Measurements from ENCODE around the gene ATG5. TPM values are rescaled to one million over a fixed set of nuclear protein-coding genes. Genes with fewer than 3 reads are reported as not detected.

ATG5 gene
- polyA plus RNA-seq, 1 experiment, result 53.9 TPM

DNA sequence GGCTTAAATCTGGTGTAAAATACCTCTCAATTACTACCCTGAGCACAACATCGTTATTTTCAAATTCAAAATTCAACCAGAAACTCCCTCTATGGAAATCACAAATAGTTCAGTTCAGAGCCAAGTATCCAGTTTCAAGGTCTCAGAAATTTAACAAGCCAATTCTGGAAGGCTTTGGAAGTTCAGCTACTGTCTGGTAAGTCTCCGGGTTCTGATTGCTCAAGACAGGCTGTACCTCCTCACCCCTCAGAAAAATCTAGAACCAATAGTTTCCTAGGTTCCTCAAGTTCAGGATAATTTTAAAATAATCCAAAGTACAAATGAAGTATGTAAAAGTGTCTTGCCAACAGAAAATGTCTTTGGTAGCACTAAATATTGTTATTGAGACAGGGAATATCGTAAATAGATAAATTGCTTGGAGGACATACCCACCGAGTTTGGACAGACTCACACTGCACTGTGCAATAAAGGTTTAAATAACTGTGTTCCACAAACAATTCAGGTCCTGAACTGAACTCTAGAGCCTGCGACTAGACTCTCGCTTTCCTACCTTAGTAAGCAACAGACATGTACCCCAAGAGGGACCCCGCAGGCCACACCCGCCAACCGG, 729 bp downstream of the ATG5 start:
- peaks cover 4% of the 10 kb centered on the region; the same call in 1 of the 2 replicates for H3K9me3 ChIP-seq (ENCODE audit: control insufficient read depth, insufficient read depth, low read length)
- POLR2A ChIA-PET, result no interaction called here
- peak overlapping the region; percentile 94 for H3K27ac ChIP-seq (ENCODE audit: low read depth, low read length)
- CTCF ChIA-PET, result interaction anchor here (1.2 to 2.0 kb wide), 2 partner anchors 10 to 15 kb away, joined by 4 to 9 read pairs; no protein-coding TSS in a partner anchor
- TF ChIP-seq, protein P1, sequence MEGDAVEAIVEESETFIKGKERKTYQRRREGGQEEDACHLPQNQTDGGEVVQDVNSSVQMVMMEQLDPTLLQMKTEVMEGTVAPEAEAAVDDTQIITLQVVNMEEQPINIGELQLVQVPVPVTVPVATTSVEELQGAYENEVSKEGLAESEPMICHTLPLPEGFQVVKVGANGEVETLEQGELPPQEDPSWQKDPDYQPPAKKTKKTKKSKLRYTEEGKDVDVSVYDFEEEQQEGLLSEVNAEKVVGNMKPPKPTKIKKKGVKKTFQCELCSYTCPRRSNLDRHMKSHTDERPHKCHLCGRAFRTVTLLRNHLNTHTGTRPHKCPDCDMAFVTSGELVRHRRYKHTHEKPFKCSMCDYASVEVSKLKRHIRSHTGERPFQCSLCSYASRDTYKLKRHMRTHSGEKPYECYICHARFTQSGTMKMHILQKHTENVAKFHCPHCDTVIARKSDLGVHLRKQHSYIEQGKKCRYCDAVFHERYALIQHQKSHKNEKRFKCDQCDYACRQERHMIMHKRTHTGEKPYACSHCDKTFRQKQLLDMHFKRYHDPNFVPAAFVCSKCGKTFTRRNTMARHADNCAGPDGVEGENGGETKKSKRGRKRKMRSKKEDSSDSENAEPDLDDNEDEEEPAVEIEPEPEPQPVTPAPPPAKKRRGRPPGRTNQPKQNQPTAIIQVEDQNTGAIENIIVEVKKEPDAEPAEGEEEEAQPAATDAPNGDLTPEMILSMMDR (IDR thresholded peaks at IDR 0.05; ENCODE audit: low read depth, low read length), result no peak
- peak overlapping the region; percentile 99 for H3K4me3 ChIP-seq (ENCODE audit: low read depth, low read length)
- no peak for DNase-seq (ENCODE audit: low read depth, low spot score)
- H3K27me3 ChIP-seq (ENCODE audit: control insufficient read depth, insufficient read depth, low read length), result peaks cover 11% of the 10 kb centered on the region

DNA sequence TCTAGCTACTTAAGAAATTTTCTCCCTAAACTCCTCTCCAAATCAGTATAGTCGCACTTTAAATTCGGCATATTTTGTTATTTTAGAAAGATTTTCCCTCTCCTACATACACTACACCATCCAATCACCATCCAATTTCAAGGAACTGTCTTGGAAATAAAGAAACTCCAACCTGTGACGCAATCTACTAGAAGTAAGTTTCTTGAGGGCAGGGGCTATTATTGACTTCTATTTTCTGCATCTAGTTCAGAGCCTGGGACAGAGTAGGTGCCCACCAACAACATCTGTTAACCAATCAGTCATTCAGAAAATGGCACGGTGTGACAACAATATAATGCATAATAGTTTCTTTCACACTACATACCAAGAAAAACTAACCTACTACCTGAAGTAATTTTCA, 3.6 kb downstream of the ATG5 start:
- POLR2A ChIA-PET, result no interaction called here
- TF ChIP-seq, protein P1 (IDR thresholded peaks at IDR 0.05; ENCODE audit: low read depth, low read length), result no peak
- Histone ChIP-seq H3K4me3 (ENCODE audit: low read depth, low read length) (no peak overlapping the region), H3K27ac (ENCODE audit: low read depth, low read length) (no peak overlapping the region), H3K27me3 (ENCODE audit: control insufficient read depth, insufficient read depth, low read length) (no peaks in the 10 kb centered on the region), H3K9me3 (ENCODE audit: control insufficient read depth, insufficient read depth, low read length) (peaks cover 4% of the 10 kb centered on the region; the same call in 1 of the 2 replicates)
- CTCF ChIA-PET, result no interaction called here
- DNase-seq (ENCODE audit: low read depth, low spot score), result no peak

- no peak for DNase-seq (ENCODE audit: low read depth, low spot score)
- Histone ChIP-seq H3K4me3 (ENCODE audit: low read depth, low read length) (no peak overlapping the region), H3K9me3 (ENCODE audit: control insufficient read depth, insufficient read depth, low read length) (no peaks in the 10 kb centered on the region), H3K27me3 (ENCODE audit: control insufficient read depth, insufficient read depth, low read length) (no peaks in the 10 kb centered on the region), H3K27ac (ENCODE audit: low read depth, low read length) (no peak overlapping the region)
- TF ChIP-seq, protein P1 (IDR thresholded peaks at IDR 0.05; ENCODE audit: low read depth, low read length), result no peak
- POLR2A ChIA-PET, result no interaction called here
- CTCF ChIA-PET, result interaction anchor here (1.3 kb wide), 1 partner anchor 18 kb away, joined by 6 read pairs; no protein-coding TSS in a partner anchor
These were observed 6.7 kb downstream of the ATG5 start for GRCh38 chr6:106318851-106319250.

- Histone ChIP-seq H3K4me3 (ENCODE audit: low read depth, low read length) (no peak overlapping the region), H3K27me3 (ENCODE audit: control insufficient read depth, insufficient read depth, low read length) (no peaks in the 10 kb centered on the region), H3K9me3 (ENCODE audit: control insufficient read depth, insufficient read depth, low read length) (no peaks in the 10 kb centered on the region), H3K27ac (ENCODE audit: low read depth, low read length) (no peak overlapping the region)
- TF ChIP-seq, protein P1 (IDR thresholded peaks at IDR 0.05; ENCODE audit: low read depth, low read length), result no peak
- ChIA-PET POLR2A (no interaction called here), CTCF (interaction anchor here (1.1 kb wide), 1 partner anchor 17 kb away, joined by 4 read pairs; no protein-coding TSS in a partner anchor)
- no peak for DNase-seq (ENCODE audit: low read depth, low spot score)
These were observed 7.5 kb downstream of the ATG5 start for GRCh38 chr6:106318061-106318460.

- DNase-seq (ENCODE audit: low read depth, low spot score), result no peak
These were observed 9.2 kb downstream of the ATG5 start for GRCh38 chr6:106316375-106316766.

More at GRCh38 chr6:106316375-106316766, 9.2 kb downstream of the ATG5 start:
- ChIA-PET CTCF (no interaction called here), POLR2A (no interaction called here)
- no peaks in the 10 kb centered on the region for H3K27me3 ChIP-seq (ENCODE audit: control insufficient read depth, insufficient read depth, low read length)
- no peak overlapping the region for H3K27ac ChIP-seq (ENCODE audit: low read depth, low read length)
- H3K4me3 ChIP-seq (ENCODE audit: low read depth, low read length), result no peak overlapping the region
- no peaks in the 10 kb centered on the region for H3K9me3 ChIP-seq (ENCODE audit: control insufficient read depth, insufficient read depth, low read length)
- TF ChIP-seq, protein P1 (IDR thresholded peaks at IDR 0.05; ENCODE audit: low read depth, low read length), result no peak
